Liver (tissue), 9 donors: ENCODE measurements around the gene CS. TPM values are rescaled to one million over a fixed set of nuclear protein-coding genes. Genes with fewer than 3 reads are reported as not detected.

ENCODE experiments used
- DNase-seq: peaks from one replicate; pipeline ENCODE4 v3.0.0-alpha.2; 2017; ENCODE audit warnings: low spot score
- H3K27ac ChIP-seq, 2 donors: one replicate each; pipeline ENCODE4 v1.7.0; 2013; ENCODE audit warnings: inconsistent platforms in 2 of 2, low read length in 2 of 2, control low read depth in 1 of 2, low read depth in 1 of 2, mild to moderate bottlenecking in 1 of 2
- H3K27me3 ChIP-seq, 4 donors: one replicate each; pipeline versions ENCODE4 v1.6.1 to v1.7.0; 2013; ENCODE audit warnings: low read length in 3 of 4, inconsistent platforms in 1 of 4, mild to moderate bottlenecking in 1 of 4, moderate library complexity in 1 of 4; ENCODE audit not compliant: control insufficient read depth in 4 of 4, insufficient read depth in 4 of 4
- H3K36me3 ChIP-seq, 4 donors: one replicate each; pipeline versions ENCODE4 v1.6.1 to v1.7.0; 2013; ENCODE audit warnings: low read length in 3 of 4, mild to moderate bottlenecking in 3 of 4, low read depth in 1 of 4, moderate library complexity in 1 of 4; ENCODE audit not compliant: control insufficient read depth in 4 of 4, insufficient read depth in 3 of 4
- H3K4me1 ChIP-seq, 4 donors: one replicate each; pipeline versions ENCODE4 v1.6.1 to v1.7.0; 2013; ENCODE audit warnings: low read length in 3 of 4, mild to moderate bottlenecking in 3 of 4, moderate library complexity in 1 of 4; ENCODE audit not compliant: control insufficient read depth in 4 of 4, insufficient read depth in 4 of 4
- H3K4me3 ChIP-seq, 3 donors: one replicate each; pipeline versions ENCODE4 v1.6.1 to v1.7.0; 2013; ENCODE audit warnings: low read length in 3 of 3, control low read depth in 1 of 3, low read depth in 1 of 3, mild to moderate bottlenecking in 1 of 3
- H3K9ac ChIP-seq, 2 donors: one replicate each; pipeline ENCODE4 v1.7.0; 2013; ENCODE audit warnings: low read length in 2 of 2, mild to moderate bottlenecking in 2 of 2, moderate library complexity in 2 of 2, control low read depth in 1 of 2, low read depth in 1 of 2
- H3K9me3 ChIP-seq, 4 donors: one replicate each; pipeline versions ENCODE4 v1.6.1 to v1.7.0; 2013; ENCODE audit warnings: low read length in 3 of 4; ENCODE audit not compliant: control insufficient read depth in 4 of 4
- ATF3 ChIP-seq: IDR thresholded peaks from 2 replicates; pipeline ENCODE4 v1.6.1; 2016; ENCODE audit warnings: antibody characterized with exemption
- EGR1 ChIP-seq, 2 donors: IDR thresholded peaks; 2 replicates each; pipeline ENCODE4 v1.6.1; 2016 to 2018; ENCODE audit warnings: antibody characterized with exemption in 2 of 2, low read depth in 2 of 2
- FOXA1 ChIP-seq: IDR thresholded peaks from 2 replicates; pipeline ENCODE4 v1.6.1; 2016; ENCODE audit warnings: antibody characterized with exemption
- FOXA2 ChIP-seq: IDR thresholded peaks from 2 replicates; pipeline ENCODE4 v1.6.1; 2016; ENCODE audit warnings: antibody characterized with exemption
- GABPA ChIP-seq, 2 donors: IDR thresholded peaks in 1 of 2; conservative IDR thresholded peaks in 1 of 2; 2 replicates each; pipeline ENCODE4 v1.6.1; 2016; ENCODE audit warnings: antibody characterized with exemption in 2 of 2, mild to moderate bottlenecking in 1 of 2, moderate library complexity in 1 of 2
- HNF4A ChIP-seq, 2 donors: conservative IDR thresholded peaks; 2 replicates each; pipeline ENCODE4 v1.6.1; 2016; ENCODE audit warnings: antibody characterized with exemption in 2 of 2, mild to moderate bottlenecking in 2 of 2
- HNF4G ChIP-seq: IDR thresholded peaks from 2 replicates; pipeline ENCODE4 v1.6.1; 2016; ENCODE audit warnings: antibody characterized with exemption
- JUND ChIP-seq, 2 donors: IDR thresholded peaks; 2 replicates each; pipeline ENCODE4 v1.6.1; 2016; ENCODE audit warnings: antibody characterized with exemption in 2 of 2
- MAX ChIP-seq: IDR thresholded peaks from 2 replicates; pipeline ENCODE4 v1.6.1; 2016; ENCODE audit warnings: antibody characterized with exemption
- NR2F2 ChIP-seq: IDR thresholded peaks from 2 replicates; pipeline ENCODE4 v1.6.1; 2016; ENCODE audit warnings: antibody characterized with exemption
- RAD21 ChIP-seq, 2 donors: IDR thresholded peaks; 2 replicates each; pipeline ENCODE4 v1.6.1; 2016; ENCODE audit warnings: antibody characterized with exemption in 2 of 2, mild to moderate bottlenecking in 2 of 2
- RXRA ChIP-seq, 2 donors: IDR thresholded peaks; 2 replicates each; pipeline ENCODE4 v1.6.1; 2017 to 2018; ENCODE audit warnings: antibody characterized with exemption in 2 of 2, mild to moderate bottlenecking in 1 of 2
- SP1 ChIP-seq: IDR thresholded peaks from 2 replicates; pipeline ENCODE4 v1.6.1; 2018; ENCODE audit warnings: antibody characterized with exemption, mild to moderate bottlenecking
- YY1 ChIP-seq: IDR thresholded peaks from 2 replicates; pipeline ENCODE4 v1.6.1; 2016; ENCODE audit warnings: antibody characterized with exemption, mild to moderate bottlenecking
- ZBTB33 ChIP-seq: IDR thresholded peaks from 2 replicates; pipeline ENCODE4 v1.6.1; 2016; ENCODE audit warnings: antibody characterized with exemption
- WGBS: extraction: QIAGEN DNeasy Blood & Tissue Kit; methylation state at CpG from one replicate; pipeline ENCODE4 v1.1.7; 2013; 5-methylcytosine and 5-hydroxymethylcytosine counted together
- polyA plus RNA-seq, 2 donors: library from polyadenylated mRNA; stranded (reverse) in 1 of 2; unstranded in 1 of 2; fragments of 200-250 nt in 1 of 2; fragments of >200 nt in 1 of 2; fragmentation: Nextera tagmentation in 1 of 2; extraction: Ambion mirVana in 1 of 2; gene quantifications; one replicate each; pipeline versions ENCODE4 v1.2.1 to v1.2.3, GENCODE V29; 2013 to 2015
- total RNA-seq, 2 donors: library from RNA; depleted of rRNA; stranded (reverse); fragments of >200 nt; gene quantifications; one replicate each; pipeline ENCODE4 v1.2.3, GENCODE V29; 2014
- donor health status: healthy.
- donor health status: healthy.
- donor health status: healthy.
- donor health status: healthy.
- donor health status: healthy.

Gene CS
- total and polyA plus RNA-seq, 4 donors, result 33.8 to 79.9 (median 47.5) TPM

GRCh38 chr12:56260921-56261320 is 39.2 kb downstream of the CS start (continued):
- TF ChIP-seq YY1 (no peak), HNF4A (conservative IDR thresholded peaks at IDR 0.05) (no peak), HNF4G (no peak), FOXA1 (no peak), NR2F2 (no peak), ATF3 (no peak), MAX (no peak), RXRA (IDR thresholded peaks at IDR 0.05) (no peak), GABPA (IDR thresholded peaks at IDR 0.05 in 1 of 2, conservative IDR thresholded peaks at IDR 0.05 in 1 of 2) (no peak)

- Histone ChIP-seq H3K9me3 (no peaks in the 10 kb centered on the region), H3K4me3 (no peak overlapping the region), H3K9ac (no peak overlapping the region), H3K36me3 (peaks cover 0 to 4% (median 2%) of the 10 kb centered on the region in 4 donors), H3K27me3 (no peaks in the 10 kb centered on the region), H3K4me1 (peaks cover 1 to 20% (median 15%) of the 10 kb centered on the region in 4 donors), H3K27ac (no peak overlapping the region)
- TF ChIP-seq RXRA (IDR thresholded peaks at IDR 0.05) (no peak), GABPA (IDR thresholded peaks at IDR 0.05 in 1 of 2, conservative IDR thresholded peaks at IDR 0.05 in 1 of 2) (no peak), FOXA1 (no peak), JUND (IDR thresholded peaks at IDR 0.05) (no peak), ZBTB33 (no peak), ATF3 (no peak), HNF4A (conservative IDR thresholded peaks at IDR 0.05) (no peak), FOXA2 (no peak), SP1 (no peak), EGR1 (IDR thresholded peaks at IDR 0.05; ENCODE audit: low read depth in 2 of 2) (no peak), YY1 (no peak), NR2F2 (no peak), HNF4G (no peak)
- no peak for DNase-seq
- 95% methylated on average over 8 of the region's 8 CpGs for WGBS
These were observed 39.8 kb downstream of the CS start for GRCh38 chr12:56260380-56260779.

- TF ChIP-seq HNF4A (conservative IDR thresholded peaks at IDR 0.05), result no peak
- TF ChIP-seq YY1, result peak; percentile 35
- no peak for TF ChIP-seq RAD21 (IDR thresholded peaks at IDR 0.05)
- no peak for TF ChIP-seq EGR1 (IDR thresholded peaks at IDR 0.05; ENCODE audit: low read depth in 2 of 2)
- no peak for TF ChIP-seq ATF3
- no peak for TF ChIP-seq MAX
- no peak for TF ChIP-seq HNF4G
- no peak for TF ChIP-seq SP1
- peaks cover 4 to 16% (median 7%) of the 10 kb centered on the region in 4 donors for H3K36me3 ChIP-seq
- H3K9me3 ChIP-seq, result no peaks in the 10 kb centered on the region
- no peaks in the 10 kb centered on the region for H3K27me3 ChIP-seq
- H3K9ac ChIP-seq, result peak overlapping the region; percentile 42 to 69
- H3K4me3 ChIP-seq, result peak overlapping the region in 2 of 3 donors; percentile 81 to 83
- H3K27ac ChIP-seq, result peak overlapping the region; percentile 63 to 66
- peaks cover 1 to 20% (median 15%) of the 10 kb centered on the region in 4 donors for H3K4me1 ChIP-seq
- no peak for DNase-seq
- 11% methylated on average over 9 of the region's 9 CpGs for WGBS
These were observed 41.3 kb downstream of the CS start for GRCh38 chr12:56258820-56259183.
